Ovary (tissue), 3 donors: ENCODE data around the gene ETS1.

Experiments
- EP300 ChIP-seq: sonication (generic); formaldehyde crosslinking; IDR thresholded peaks from one replicate; pipeline ENCODE4 v1.6.1; 2017; ENCODE audit warnings: antibody characterized with exemption
- TF ChIP-seq, protein P1 (sequence below), 3 donors: fragments of 450-650 bp in 2 of 3; fragments of 200-600 bp in 1 of 3; IDR thresholded peaks; one replicate each; pipeline versions ENCODE4 v1.5.1 to v1.8.0; 2016 to 2022; ENCODE audit warnings: antibody characterized with exemption in 3 of 3, mild to moderate bottlenecking in 1 of 3
- donor health status: DM: no; HTN: no; CAD: no.

DNA sequence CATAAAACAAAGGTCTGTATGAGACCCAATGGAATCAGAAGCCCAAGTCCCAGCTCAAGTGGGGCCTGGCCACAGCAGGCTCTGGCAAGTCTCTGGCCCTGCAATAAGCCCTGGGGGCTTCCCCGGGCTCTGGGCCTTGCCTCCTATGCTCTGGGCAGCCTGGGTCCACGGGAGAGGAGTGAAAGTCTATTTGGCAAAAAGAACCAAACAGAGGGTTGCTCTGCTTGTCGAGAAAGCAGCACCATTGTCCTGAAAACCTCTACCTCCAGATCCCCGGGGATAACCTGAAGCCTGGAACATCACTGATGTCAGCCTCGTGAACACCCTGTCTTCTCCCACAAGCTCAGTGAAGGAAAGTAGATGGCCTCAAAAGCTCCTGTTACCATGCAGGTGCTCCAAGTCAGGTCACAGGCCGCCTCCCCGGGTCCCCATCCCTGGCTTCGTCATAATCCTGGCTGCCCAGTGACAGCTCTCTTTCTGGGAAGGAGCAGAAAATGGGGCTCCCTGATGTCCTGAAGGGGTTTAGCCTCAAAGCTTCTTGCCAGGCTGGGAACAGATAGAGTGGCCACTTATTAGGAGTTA is 46.1 kb upstream of the ETS1 start:
- TF ChIP-seq, protein P1, sequence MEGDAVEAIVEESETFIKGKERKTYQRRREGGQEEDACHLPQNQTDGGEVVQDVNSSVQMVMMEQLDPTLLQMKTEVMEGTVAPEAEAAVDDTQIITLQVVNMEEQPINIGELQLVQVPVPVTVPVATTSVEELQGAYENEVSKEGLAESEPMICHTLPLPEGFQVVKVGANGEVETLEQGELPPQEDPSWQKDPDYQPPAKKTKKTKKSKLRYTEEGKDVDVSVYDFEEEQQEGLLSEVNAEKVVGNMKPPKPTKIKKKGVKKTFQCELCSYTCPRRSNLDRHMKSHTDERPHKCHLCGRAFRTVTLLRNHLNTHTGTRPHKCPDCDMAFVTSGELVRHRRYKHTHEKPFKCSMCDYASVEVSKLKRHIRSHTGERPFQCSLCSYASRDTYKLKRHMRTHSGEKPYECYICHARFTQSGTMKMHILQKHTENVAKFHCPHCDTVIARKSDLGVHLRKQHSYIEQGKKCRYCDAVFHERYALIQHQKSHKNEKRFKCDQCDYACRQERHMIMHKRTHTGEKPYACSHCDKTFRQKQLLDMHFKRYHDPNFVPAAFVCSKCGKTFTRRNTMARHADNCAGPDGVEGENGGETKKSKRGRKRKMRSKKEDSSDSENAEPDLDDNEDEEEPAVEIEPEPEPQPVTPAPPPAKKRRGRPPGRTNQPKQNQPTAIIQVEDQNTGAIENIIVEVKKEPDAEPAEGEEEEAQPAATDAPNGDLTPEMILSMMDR (IDR thresholded peaks at IDR 0.05) = no peak
- no peak for TF ChIP-seq EP300
